HG02973 (cell line): ENCODE results near the gene ANKS1B.

ENCODE experiments used
- ATAC-seq: cut with Tn5 transposase; IDR thresholded peaks from one replicate; pipeline ENCODE4 v1.9.1; 2021; ENCODE audit warnings: moderate library complexity; ENCODE audit not compliant: unreplicated experiment

ANKS1B gene

DNA sequence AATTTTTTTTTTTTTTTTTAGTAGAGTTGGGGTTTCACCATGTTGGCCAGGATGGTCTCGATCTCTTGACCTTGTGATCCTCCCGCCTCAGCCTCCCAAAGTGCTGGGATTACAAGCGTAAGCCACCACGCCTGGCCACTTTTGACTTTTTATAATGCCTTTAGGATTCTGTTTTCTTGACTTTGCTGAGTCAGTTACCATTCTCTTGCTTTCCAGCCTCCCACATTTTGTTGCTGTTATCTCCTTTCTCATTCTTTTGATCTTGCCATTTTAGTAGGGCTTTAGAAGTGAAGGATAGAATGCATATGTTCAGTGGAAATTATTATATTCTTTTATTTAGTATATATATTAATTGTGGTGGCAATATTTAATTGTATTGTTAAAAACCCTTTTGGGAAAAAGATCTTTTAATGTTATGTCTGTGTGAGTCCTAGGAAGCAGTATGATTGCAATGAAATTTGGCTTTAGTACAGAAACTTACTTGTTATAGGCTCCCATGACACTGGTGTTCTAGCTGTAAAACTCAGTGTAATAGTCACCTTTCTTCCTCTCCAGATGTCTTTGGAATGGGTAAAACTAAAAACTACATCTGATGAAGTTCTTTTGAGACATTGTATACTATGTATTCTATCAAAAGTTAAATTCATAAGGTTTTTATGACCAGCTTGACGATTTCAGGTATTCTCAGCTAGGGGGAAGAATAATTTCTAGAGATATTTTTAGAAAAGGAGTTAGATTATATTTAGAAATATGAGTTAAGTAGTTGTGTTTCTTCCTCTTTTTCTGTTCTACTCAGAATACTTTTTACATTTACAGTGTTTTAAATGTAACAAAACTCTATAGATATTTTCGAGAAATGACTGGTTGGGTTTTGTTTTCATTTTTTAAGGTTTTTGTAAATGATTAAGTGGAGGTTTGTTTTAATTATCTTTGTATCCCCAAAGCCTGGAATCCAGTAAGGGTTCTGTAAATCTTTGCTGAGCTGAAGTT lies 1264.9 kb downstream of the ANKS1B start:
- no peak for ATAC-seq

DNA sequence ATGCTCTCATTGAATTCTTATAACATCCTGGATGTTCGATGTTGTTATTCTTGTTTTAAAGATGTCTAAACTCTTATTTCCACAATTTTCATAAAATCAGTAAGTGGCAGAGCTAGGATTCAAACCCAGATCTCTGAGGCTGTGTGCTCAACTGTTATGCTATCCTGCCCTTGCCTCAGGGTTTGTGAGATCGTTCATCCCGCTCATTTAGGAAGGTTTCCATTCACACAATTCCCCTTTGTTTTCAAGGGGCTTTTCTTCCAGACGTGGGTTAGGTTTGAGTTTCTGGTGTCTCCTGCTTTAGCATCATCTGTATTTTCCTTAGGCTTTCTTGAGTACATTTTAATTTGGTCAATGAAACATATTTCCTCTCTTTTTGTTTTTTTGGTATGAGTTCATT lies 1270.3 kb downstream of the ANKS1B start:
- ATAC-seq, result no peak

DNA sequence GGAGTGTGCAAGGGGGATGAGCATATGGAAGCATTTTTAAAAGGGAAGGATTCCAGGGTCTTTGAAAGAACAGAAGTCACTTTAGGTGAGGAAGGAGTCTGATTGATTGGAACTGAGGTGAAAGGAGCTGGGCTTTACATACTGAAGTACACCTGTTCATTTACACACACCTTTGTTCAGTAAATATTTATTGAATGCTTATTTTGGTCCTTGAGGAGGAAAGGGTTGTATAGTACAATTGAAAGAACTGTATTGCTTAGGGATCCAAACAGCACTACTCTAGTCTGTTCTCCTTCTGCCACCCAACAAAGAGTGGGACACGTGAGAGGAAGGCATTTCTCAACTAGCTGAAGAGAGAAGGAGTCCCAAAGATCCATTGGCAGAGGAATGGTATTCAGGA lies 1275.7 kb downstream of the ANKS1B start:
- no peak for ATAC-seq

DNA sequence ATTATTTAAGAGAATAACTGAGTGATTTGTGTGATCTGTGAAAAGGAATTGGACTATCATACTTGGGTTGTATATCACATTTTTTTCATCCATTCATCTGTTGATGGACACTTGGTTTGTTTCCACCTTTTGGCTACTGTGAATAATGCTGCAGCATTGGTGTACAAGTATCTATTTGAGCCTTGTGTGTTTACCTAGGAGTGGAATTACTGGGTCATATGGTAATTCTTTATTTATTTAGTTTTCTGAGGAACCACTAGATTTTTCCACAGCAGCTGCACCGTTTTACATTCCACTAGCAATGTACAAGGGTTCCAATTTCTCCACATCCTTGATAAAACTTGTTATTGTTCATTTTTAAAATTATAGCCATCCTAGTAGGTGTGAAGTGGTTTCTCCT lies 1283.6 kb downstream of the ANKS1B start:
- ATAC-seq, result no peak

DNA sequence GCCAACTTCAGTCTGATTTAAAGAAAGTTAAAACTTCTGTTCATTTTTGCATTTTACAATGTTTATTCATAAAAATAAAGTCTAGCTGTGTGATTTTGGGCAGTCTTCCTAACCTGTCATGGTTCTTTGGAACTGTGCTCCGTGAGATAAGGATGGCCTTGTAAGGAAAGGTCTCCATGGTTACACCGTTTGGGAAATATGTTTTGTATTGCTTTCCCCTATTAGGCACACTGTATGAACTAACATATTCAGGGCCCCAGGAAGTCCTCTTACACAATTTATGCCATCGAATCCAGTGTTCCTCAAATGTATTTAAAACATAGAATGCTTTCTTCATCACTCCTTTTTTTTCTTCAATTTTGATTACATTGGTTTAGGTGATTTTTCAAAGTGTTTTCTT lies 1285.2 kb downstream of the ANKS1B start:
- no peak for ATAC-seq

DNA sequence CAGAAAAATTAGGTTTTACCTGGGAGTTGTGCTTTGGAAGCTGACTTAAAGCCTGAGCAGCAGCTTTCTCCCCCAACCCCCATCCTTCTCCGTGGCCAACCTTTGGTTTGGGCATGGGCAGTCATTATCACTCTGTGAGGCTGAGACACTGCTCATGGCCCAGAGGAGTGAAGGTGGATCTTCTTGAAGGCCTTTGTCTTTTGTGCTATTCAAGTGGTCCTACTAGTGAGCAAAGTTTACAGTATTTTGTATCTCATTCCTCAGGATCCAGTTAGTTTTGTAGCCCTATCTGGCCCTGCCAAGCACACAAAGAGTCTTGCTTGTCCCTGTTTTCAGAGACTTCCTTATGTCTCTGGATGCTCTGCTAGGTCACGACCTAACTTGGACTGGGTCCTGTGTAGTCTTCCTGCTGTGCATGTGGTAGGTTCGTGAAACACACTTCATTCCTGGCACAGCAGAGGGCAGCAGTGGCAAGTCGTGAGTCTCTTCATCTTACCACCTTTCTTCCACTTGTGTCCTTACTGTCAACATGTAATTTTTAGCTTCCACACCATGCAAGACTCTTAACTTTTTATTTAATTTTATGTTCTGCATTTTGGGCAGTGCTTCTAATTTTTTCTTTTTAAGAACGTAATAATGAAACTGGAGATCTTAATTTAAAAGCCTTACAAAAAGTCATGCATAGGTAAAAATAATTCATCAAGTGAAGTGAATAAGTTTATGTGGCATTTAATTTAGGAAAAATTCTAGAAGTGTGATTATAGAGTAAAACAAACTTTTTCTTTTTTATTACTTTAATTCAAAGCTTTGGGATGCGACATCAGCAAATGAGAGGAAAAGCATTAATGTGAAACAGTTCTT lies 1285.9 kb downstream of the ANKS1B start:
- ATAC-seq, result peak; percentile 93

DNA sequence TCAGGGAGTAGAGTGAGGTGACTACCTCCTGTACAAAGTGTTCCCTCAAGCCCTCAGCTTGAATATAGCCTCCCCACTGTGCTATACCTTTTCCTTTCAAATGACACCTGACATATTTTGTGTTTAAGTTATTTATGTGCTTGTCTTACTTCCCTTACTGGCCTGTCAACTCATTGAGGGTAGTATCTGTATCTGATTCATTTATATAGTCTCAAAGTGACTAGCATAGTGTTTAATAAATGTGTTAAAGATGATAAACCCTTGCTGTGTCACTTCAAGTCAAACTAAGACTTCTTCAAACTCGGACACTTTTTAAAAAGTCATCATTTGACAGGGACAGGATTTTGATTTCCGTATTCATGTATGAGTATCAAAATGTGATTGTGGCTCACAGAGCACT lies 1287.5 kb downstream of the ANKS1B start:
- no peak for ATAC-seq

DNA sequence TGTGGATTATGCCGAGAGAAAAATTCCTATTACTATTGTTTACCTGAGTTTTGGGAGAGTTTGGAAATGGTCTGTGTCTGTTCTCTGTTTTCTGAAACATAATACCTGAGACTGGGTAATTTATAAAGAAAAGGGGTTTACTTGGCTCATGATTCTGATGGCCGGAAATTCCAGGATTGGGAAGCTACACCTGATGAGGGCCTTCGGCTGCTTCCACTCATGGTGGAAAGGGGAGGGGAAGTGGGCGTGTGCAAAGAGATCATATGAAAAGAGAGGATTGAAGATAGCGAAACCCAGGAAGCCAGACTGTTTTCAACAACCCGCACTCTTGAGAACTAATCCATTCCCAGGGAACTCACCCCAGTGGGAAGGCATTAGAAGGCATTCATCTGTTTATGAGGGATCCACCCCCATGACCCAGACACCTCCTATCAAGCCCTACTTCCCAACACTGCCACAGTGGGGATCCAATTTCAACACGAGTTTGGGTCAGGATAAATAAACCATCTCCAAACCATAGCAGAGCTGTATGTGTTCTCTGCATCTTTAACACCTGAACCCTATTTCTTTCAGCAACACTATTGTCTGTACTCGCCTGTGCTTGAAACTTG lies 1288.6 kb downstream of the ANKS1B start:
- no peak for ATAC-seq

DNA sequence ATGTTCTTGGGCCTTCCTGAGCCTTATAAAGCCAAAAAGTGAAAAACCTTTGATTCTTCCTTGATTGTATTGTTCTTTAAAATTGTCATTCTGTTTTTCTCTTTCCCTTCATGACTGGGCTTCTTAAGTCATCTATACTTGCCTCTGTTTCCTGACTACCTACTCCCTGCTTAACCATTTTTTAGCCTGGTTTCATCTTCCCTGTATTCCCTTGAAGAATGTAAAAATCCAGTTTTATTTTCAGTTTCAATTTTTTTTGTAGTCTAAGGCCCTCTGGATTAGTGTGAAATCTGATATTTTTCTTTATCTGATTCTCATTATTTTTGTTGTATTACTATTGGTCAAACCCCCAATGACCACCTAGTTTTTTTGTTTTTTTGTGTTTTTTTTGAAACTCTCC lies 1293.4 kb downstream of the ANKS1B start:
- ATAC-seq, result no peak

DNA sequence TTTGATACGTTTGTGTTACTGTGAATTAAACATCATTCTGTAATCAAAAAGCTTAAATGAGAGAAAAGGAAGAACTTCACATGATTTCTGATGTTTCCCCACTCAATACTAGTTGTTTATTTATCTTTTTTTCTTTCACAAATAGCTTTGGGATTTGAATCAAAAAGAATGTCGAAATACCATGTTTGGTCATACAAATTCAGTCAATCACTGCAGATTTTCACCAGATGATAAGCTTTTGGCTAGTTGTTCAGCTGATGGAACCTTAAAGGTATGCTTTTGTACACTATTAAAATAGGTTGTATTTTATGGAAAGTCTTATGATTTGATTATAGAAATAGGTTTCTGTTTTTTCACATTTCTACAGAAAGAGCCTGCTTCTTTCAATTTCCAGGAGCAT lies 1298.1 kb downstream of the ANKS1B start:
- no peak for ATAC-seq
